Measurements from ENCODE around the gene LSM2. TPM values are rescaled to one million over a fixed set of nuclear protein-coding genes. Genes with fewer than 3 reads are reported as not detected.
A peak's percentile ranks its signal among the peaks of the same experiment; 100 is the strongest.

The LSM2 gene
- polyA plus RNA-seq, 1 donor from 2014 or later = 68.5 TPM

GRCh38 chr6:31836474-31837368, 30.0 kb upstream of the LSM2 start (continued):
- TF ChIP-seq CTCF (IDR thresholded peaks at IDR 0.05; ENCODE audit: poor library complexity, severe bottlenecking) (no peak), MXI1 (conservative IDR thresholded peaks at IDR 0.05; ENCODE audit: poor library complexity, severe bottlenecking) (no peak)

- H3K4me3 ChIP-seq (ENCODE audit: low read length) = peak overlapping the region; percentile 98
- H3K9me3 ChIP-seq (ENCODE audit: low read length) = no peaks in the 10 kb centered on the region
- no peaks in the 10 kb centered on the region for H3F3A ChIP-seq (ENCODE audit: insufficient read depth, low read length, poor library complexity, severe bottlenecking)
- TF ChIP-seq POLR2AphosphoS5 (IDR thresholded peaks at IDR 0.05) = no peak
- no peak for TF ChIP-seq RAD21 (conservative IDR thresholded peaks at IDR 0.05)
- TF ChIP-seq REST (IDR thresholded peaks at IDR 0.05; ENCODE audit: borderline replicate concordance) = no peak
- no peak for TF ChIP-seq EZH2 (IDR thresholded peaks at IDR 0.05; ENCODE audit: borderline replicate concordance, insufficient read depth, low read length, poor library complexity, severe bottlenecking)
- TF ChIP-seq SMC3 (conservative IDR thresholded peaks at IDR 0.05; ENCODE audit: poor library complexity) = no peak
- TF ChIP-seq CTCF (IDR thresholded peaks at IDR 0.05; ENCODE audit: poor library complexity, severe bottlenecking) = no peak
- TF ChIP-seq TAF1 (IDR thresholded peaks at IDR 0.05; ENCODE audit: low read depth) = no peak
- no peak for TF ChIP-seq MXI1 (conservative IDR thresholded peaks at IDR 0.05; ENCODE audit: poor library complexity, severe bottlenecking)
- TF ChIP-seq EP300 (conservative IDR thresholded peaks at IDR 0.05; ENCODE audit: poor library complexity, severe bottlenecking) = no peak
- no peak overlapping the region for H2AFZ ChIP-seq (ENCODE audit: low read depth, low read length)
- H3K27me3 ChIP-seq (ENCODE audit: insufficient read depth, low read depth, low read length) = no peaks in the 10 kb centered on the region
- H3K9ac ChIP-seq (ENCODE audit: low read length) = peak overlapping the region; percentile 98
- peak overlapping the region; percentile 90 for H3K4me2 ChIP-seq (ENCODE audit: low read length)
- H4K20me1 ChIP-seq (ENCODE audit: insufficient read depth) = no peaks in the 10 kb centered on the region
- H3K79me2 ChIP-seq (replicated peaks; ENCODE audit: insufficient read depth, low read length) = peaks cover 39% of the 10 kb centered on the region
- no peaks in the 10 kb centered on the region for H3K9me2 ChIP-seq (ENCODE audit: insufficient read depth, low read length)
- H3K36me3 ChIP-seq (ENCODE audit: insufficient read depth, low read length) = peaks cover 4% of the 10 kb centered on the region
- H3K27ac ChIP-seq (ENCODE audit: low read length) = peak overlapping the region; percentile 94
These were observed 29.3 kb upstream of the LSM2 start for GRCh38 chr6:31836047-31836473.
